ENCODE measurements around the gene KIF19. TPM values are rescaled to one million over a fixed set of nuclear protein-coding genes. Genes with fewer than 3 reads are reported as not detected.

Gene KIF19
- total and polyA plus RNA-seq, 8 donors: 0.22 to 13.5 (median 0.64) TPM

GRCh38 chr17:74318391-74318790 lies 7.6 kb upstream of the KIF19 start:
- TF ChIP-seq CTCF (IDR thresholded peaks at IDR 0.05): no peak
- H3K4me3 ChIP-seq: no peak overlapping the region
- intact Hi-C loops (cut with DNase I): no loop called here
- WGBS, 2 donors: 79 to 80% methylated on average over 10 of the region's 10 CpGs
- no peaks in the 10 kb centered on the region for H3K36me3 ChIP-seq
- no peak for FAIRE-seq
- no peak for DNase-seq
- no peaks in the 10 kb centered on the region for H3K4me1 ChIP-seq
- ATAC-seq: no peak
- no peaks in the 10 kb centered on the region for H3K27me3 ChIP-seq
- no peaks in the 10 kb centered on the region for H3K9me3 ChIP-seq
- no peak overlapping the region for H3K27ac ChIP-seq

GRCh38 chr17:74324521-74324920 lies 1.5 kb upstream of the KIF19 start:
- FAIRE-seq (no peak), ATAC-seq (no peak), DNase-seq (no peak)
- Histone ChIP-seq H3K4me3 (no peak overlapping the region), H3K27ac (no peak overlapping the region), H3K4me1 (no peaks in the 10 kb centered on the region), H3K27me3 (no peaks in the 10 kb centered on the region), H3K36me3 (no peaks in the 10 kb centered on the region), H3K9me3 (no peaks in the 10 kb centered on the region)
- 82 to 86% methylated on average over 6 of the region's 6 CpGs for WGBS, 2 donors
- intact Hi-C loops (cut with DNase I): no loop called here
- TF ChIP-seq CTCF (IDR thresholded peaks at IDR 0.05): no peak

GRCh38 chr17:74325376-74325742 lies 667 bp upstream of the KIF19 start:
- ATAC-seq (peak in 3 of 4 donors; percentile 13 to 26 (median 17)), DNase-seq (no peak), FAIRE-seq (no peak)
- H3K9me3 ChIP-seq: no peaks in the 10 kb centered on the region
- no peak for TF ChIP-seq CTCF (IDR thresholded peaks at IDR 0.05)
- intact Hi-C loops (cut with DNase I): no loop called here
- H3K36me3 ChIP-seq: no peaks in the 10 kb centered on the region
- H3K4me3 ChIP-seq: peak overlapping the region in 1 of 4 donors; percentile 44
- no peaks in the 10 kb centered on the region for H3K27me3 ChIP-seq
- no peaks in the 10 kb centered on the region for H3K4me1 ChIP-seq
- WGBS, 2 donors: 32 to 35% methylated on average over 11 of the region's 11 CpGs
- H3K27ac ChIP-seq: no peak overlapping the region

- H3K36me3 ChIP-seq: no peaks in the 10 kb centered on the region
- H3K9me3 ChIP-seq: no peaks in the 10 kb centered on the region
- no peak for ATAC-seq
- WGBS, 2 donors: 41 to 47% methylated on average over 10 of the region's 10 CpGs
- H3K27me3 ChIP-seq: no peaks in the 10 kb centered on the region
- no peak for TF ChIP-seq CTCF (IDR thresholded peaks at IDR 0.05)
- intact Hi-C loops (cut with DNase I): no loop called here
- no peak overlapping the region for H3K27ac ChIP-seq
- peak overlapping the region in 2 of 4 donors; percentile 21 to 44 for H3K4me3 ChIP-seq
- DNase-seq: no peak
- H3K4me1 ChIP-seq: no peaks in the 10 kb centered on the region
- FAIRE-seq: no peak
Observed at GRCh38 chr17:74326506-74326905, 480 bp downstream of the KIF19 start.

- Histone ChIP-seq H3K36me3 (no peaks in the 10 kb centered on the region), H3K4me1 (no peaks in the 10 kb centered on the region), H3K9me3 (no peaks in the 10 kb centered on the region), H3K27ac (no peak overlapping the region), H3K27me3 (no peaks in the 10 kb centered on the region), H3K4me3 (no peak overlapping the region)
- TF ChIP-seq CTCF (IDR thresholded peaks at IDR 0.05): no peak
- 92 to 94% methylated on average over 3 of the region's 3 CpGs for WGBS, 2 donors
- intact Hi-C loops (cut with DNase I): no loop called here
- no peak for ATAC-seq
- no peak for FAIRE-seq
- DNase-seq: no peak
Observed at GRCh38 chr17:74328487-74328886, 2.5 kb downstream of the KIF19 start.

All from pancreas (tissue), 10 donors.